Thymus (tissue), 11 donors: ENCODE results near the gene NLGN1. TPM values are rescaled to one million over a fixed set of nuclear protein-coding genes. Genes with fewer than 3 reads are reported as not detected.

ENCODE experiments used
- DNase-seq, 9 donors: peaks; one replicate each; pipeline ENCODE4 v3.0.0-alpha.2; 2013; ENCODE audit warnings: low spot score in 9 of 9, low read depth in 6 of 9, missing footprints in 1 of 9
- H3K27ac ChIP-seq, 2 donors: one replicate each; pipeline ENCODE4 v1.5.1; 2013; ENCODE audit warnings: control low read depth in 1 of 2, low read depth in 1 of 2, low read length in 1 of 2, mild to moderate bottlenecking in 1 of 2, moderate library complexity in 1 of 2
- H3K27me3 ChIP-seq, 2 donors: one replicate each; pipeline ENCODE4 v1.5.1; 2013; ENCODE audit warnings: low read length in 1 of 2; ENCODE audit not compliant: control insufficient read depth in 2 of 2, insufficient read depth in 1 of 2
- H3K36me3 ChIP-seq, 2 donors: one replicate each; pipeline ENCODE4 v1.5.1; 2013; ENCODE audit warnings: low read length in 1 of 2, mild to moderate bottlenecking in 1 of 2, moderate library complexity in 1 of 2; ENCODE audit not compliant: control insufficient read depth in 2 of 2, insufficient read depth in 2 of 2
- H3K4me1 ChIP-seq, 2 donors: one replicate each; pipeline ENCODE4 v1.5.1; 2013; ENCODE audit warnings: low read length in 2 of 2; ENCODE audit not compliant: control insufficient read depth in 2 of 2, insufficient read depth in 2 of 2
- H3K4me3 ChIP-seq, 2 donors: one replicate each; pipeline ENCODE4 v1.5.1; 2013; ENCODE audit warnings: low read length in 2 of 2, control low read depth in 1 of 2, mild to moderate bottlenecking in 1 of 2
- H3K9me3 ChIP-seq, 2 donors: one replicate each; pipeline ENCODE4 v1.5.1; 2013; ENCODE audit warnings: low read length in 1 of 2, mild to moderate bottlenecking in 1 of 2; ENCODE audit not compliant: control insufficient read depth in 2 of 2, insufficient read depth in 1 of 2
- WGBS: extraction: QIAGEN DNeasy Blood & Tissue Kit; methylation state at CpG from one replicate; pipeline ENCODE4 v1.1.7; 2013; 5-methylcytosine and 5-hydroxymethylcytosine counted together
- polyA plus RNA-seq: library from polyadenylated mRNA; stranded (reverse); fragments of 200-250 nt; gene quantifications from one replicate; pipeline ENCODE4 v1.2.3, GENCODE V29; 2013
- total RNA-seq: library from RNA; stranded (reverse); fragments of 120-200 nt; gene quantifications from one replicate; pipeline ENCODE4 v1.2.4, GENCODE V29; 2013
- donor health status: healthy.

Gene NLGN1
- total and polyA plus RNA-seq, 2 donors: 0.16 to 0.90 TPM

DNA sequence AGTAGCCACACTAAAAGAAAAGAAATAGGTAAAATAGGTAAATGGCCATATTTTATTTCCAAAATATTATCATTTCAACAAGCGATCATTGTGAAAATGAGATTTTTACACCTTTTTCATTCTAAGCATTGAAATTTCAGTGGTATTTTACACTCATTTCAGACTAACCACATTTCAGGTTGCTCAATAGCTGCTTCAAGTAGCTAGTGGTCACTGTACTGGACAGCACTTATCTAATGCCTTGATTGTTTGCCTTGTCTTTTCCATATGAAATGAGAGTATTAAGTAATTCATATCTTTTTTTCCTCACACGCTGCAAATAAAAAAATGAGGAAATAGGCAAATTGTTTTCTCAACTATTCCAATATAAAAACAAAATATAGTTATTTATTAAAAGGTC is 332.8 kb downstream of the NLGN1 start:
- H3K9me3 ChIP-seq: no peaks in the 10 kb centered on the region
- H3K4me3 ChIP-seq: no peak overlapping the region
- no peaks in the 10 kb centered on the region for H3K4me1 ChIP-seq
- H3K27ac ChIP-seq: no peak overlapping the region
- no peaks in the 10 kb centered on the region for H3K36me3 ChIP-seq
- no peaks in the 10 kb centered on the region for H3K27me3 ChIP-seq
- DNase-seq: no peak
- 96% methylated on average over 2 of the region's 2 CpGs for WGBS

DNA sequence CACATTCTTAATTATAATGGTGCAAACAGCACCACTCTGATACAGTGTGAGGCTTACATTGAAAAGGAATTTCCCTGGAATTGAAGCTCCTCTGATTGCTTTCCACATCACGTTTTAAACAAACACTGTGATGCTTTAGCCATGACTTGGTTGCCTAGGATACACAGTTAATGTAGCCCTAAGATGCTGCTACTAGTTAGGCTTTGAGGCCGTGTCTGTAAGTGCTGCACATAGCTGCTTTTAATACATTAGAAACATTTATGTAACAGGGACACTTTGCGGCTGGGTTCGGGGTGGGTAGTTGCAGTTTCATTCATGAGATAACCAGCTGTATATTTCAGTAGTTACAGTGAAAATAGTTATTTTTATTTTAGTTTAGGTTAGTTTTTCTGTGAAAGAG is 334.7 kb downstream of the NLGN1 start:
- 95% methylated on average over 4 of the region's 4 CpGs for WGBS
- Histone ChIP-seq H3K36me3 (no peaks in the 10 kb centered on the region), H3K4me3 (no peak overlapping the region)

DNA sequence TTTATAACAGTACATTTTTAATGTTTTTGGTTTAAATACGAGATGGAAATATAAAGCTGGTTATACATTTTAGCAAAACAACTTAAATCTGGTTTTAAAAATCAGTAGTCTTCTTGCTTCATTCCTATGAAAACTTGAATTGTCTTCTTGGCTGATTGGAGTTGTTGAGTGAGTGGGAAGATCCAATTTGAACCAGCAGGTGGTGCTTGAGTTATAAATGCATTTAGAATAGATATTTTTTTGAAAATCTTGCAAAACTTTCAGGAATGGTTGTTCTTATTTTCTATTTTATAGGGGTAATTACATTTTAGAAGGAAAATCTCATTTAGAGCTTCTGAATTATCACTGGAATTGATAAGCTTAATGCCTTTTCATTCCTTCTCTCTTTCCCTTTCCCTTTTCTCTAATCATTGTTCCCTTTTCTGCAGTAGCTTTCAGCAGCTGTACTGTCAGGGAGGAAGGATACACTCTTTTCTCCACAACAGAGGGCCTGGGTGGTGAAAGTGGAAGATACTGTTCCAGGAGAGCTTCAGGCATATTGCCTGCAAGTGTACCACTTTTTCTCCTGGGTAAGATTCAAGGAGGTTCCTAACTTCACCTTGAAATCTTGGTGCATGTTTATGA is 335.6 kb downstream of the NLGN1 start:
- Histone ChIP-seq H3K4me3 (no peak overlapping the region), H3K27ac (no peak overlapping the region), H3K4me1 (no peaks in the 10 kb centered on the region), H3K27me3 (no peaks in the 10 kb centered on the region), H3K36me3 (no peaks in the 10 kb centered on the region), H3K9me3 (no peaks in the 10 kb centered on the region)
- 91% methylated on average over 1 of the region's 1 CpG for WGBS
- peak in 2 of 9 donors; percentile 1 to 16 for DNase-seq

More for the DNA sequence above, 334.7 kb downstream of the NLGN1 start:
- no peak for DNase-seq
- Histone ChIP-seq H3K9me3 (no peaks in the 10 kb centered on the region), H3K27ac (no peak overlapping the region), H3K27me3 (no peaks in the 10 kb centered on the region), H3K4me1 (no peaks in the 10 kb centered on the region)

DNA sequence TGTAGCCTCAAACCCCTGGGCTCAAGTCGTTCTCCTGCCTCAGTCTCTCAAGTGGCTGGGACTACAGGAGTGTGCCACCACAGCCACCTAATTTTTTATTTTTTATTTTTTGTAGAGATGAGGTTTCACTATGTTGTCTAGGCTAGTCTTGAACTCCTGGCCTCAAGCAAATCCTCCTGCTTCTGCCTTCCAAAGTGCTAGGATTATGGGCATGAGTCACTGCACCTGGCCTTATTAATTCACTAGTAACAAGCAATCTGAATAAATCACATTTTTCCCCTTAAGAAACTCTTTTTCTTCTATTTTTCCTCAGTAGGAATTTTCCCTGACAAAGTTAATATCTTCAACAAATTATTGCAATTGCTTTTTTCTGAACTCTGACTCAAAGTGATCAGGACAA is 336.9 kb downstream of the NLGN1 start:
- no peaks in the 10 kb centered on the region for H3K36me3 ChIP-seq
- no peaks in the 10 kb centered on the region for H3K27me3 ChIP-seq
- H3K4me3 ChIP-seq: no peak overlapping the region
- H3K4me1 ChIP-seq: no peaks in the 10 kb centered on the region
- no peaks in the 10 kb centered on the region for H3K9me3 ChIP-seq
- WGBS: 88% methylated on average over 1 of the region's 1 CpG
- no peak overlapping the region for H3K27ac ChIP-seq
- DNase-seq: no peak

- WGBS: 82% methylated on average over 1 of the region's 1 CpG
- no peak overlapping the region for H3K4me3 ChIP-seq
- H3K36me3 ChIP-seq: no peaks in the 10 kb centered on the region
Observed at GRCh38 chr3:173734895-173735294, 337.4 kb downstream of the NLGN1 start.

DNA sequence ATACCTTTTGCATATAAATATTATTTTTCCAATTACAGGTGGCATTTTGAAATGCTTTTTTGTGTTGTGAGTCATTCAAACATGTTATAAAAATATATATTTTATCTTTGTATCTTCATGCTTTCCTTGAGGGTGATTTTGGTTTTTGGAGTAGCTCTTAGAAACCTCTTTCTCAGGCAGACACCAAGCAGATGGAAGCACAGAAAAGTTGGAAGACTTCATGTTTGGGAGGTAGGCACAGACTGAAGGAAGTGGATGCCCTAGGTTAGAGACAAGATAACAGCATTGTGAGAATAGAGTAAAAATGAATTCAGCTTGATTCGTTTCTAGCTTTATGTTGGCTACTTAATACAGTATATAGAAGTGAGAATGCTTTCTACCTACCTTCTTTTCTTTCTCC is 338.3 kb downstream of the NLGN1 start:
- no peaks in the 10 kb centered on the region for H3K27me3 ChIP-seq
- WGBS: 87% methylated on average over 1 of the region's 1 CpG
- no peaks in the 10 kb centered on the region for H3K36me3 ChIP-seq
- H3K4me3 ChIP-seq: no peak overlapping the region
- no peaks in the 10 kb centered on the region for H3K9me3 ChIP-seq
- no peak overlapping the region for H3K27ac ChIP-seq
- no peaks in the 10 kb centered on the region for H3K4me1 ChIP-seq
- no peak for DNase-seq

More at GRCh38 chr3:173734895-173735294, 337.4 kb downstream of the NLGN1 start:
- no peak for DNase-seq
- H3K4me1 ChIP-seq: no peaks in the 10 kb centered on the region
- H3K9me3 ChIP-seq: no peaks in the 10 kb centered on the region
- H3K27ac ChIP-seq: no peak overlapping the region
- H3K27me3 ChIP-seq: no peaks in the 10 kb centered on the region

GRCh38 chr3:173737167-173737808 is 339.7 kb downstream of the NLGN1 start:
- Histone ChIP-seq H3K27ac (no peak overlapping the region), H3K4me1 (no peaks in the 10 kb centered on the region), H3K36me3 (no peaks in the 10 kb centered on the region), H3K27me3 (no peaks in the 10 kb centered on the region), H3K9me3 (no peaks in the 10 kb centered on the region), H3K4me3 (no peak overlapping the region)
- WGBS: 80% methylated on average over 2 of the region's 2 CpGs
- no peak for DNase-seq

GRCh38 chr3:173739726-173740125 is 342.2 kb downstream of the NLGN1 start:
- no peaks in the 10 kb centered on the region for H3K4me1 ChIP-seq
- no peaks in the 10 kb centered on the region for H3K36me3 ChIP-seq
- no peak overlapping the region for H3K27ac ChIP-seq
- H3K9me3 ChIP-seq: no peaks in the 10 kb centered on the region
- no peaks in the 10 kb centered on the region for H3K27me3 ChIP-seq
- no peak for DNase-seq
- 92% methylated on average over 2 of the region's 2 CpGs for WGBS
- no peak overlapping the region for H3K4me3 ChIP-seq

- no peak overlapping the region for H3K27ac ChIP-seq
- no peaks in the 10 kb centered on the region for H3K4me1 ChIP-seq
- no peak for DNase-seq
- no peaks in the 10 kb centered on the region for H3K27me3 ChIP-seq
- 83% methylated on average over 1 of the region's 1 CpG for WGBS
- no peaks in the 10 kb centered on the region for H3K9me3 ChIP-seq
- no peak overlapping the region for H3K4me3 ChIP-seq
- no peaks in the 10 kb centered on the region for H3K36me3 ChIP-seq
Observed at GRCh38 chr3:173742491-173742890, 344.9 kb downstream of the NLGN1 start.
